ENCODE results near the gene KCTD6.
A peak's percentile ranks its signal among the peaks of the same experiment; 100 is the strongest.

Gene KCTD6

DNA sequence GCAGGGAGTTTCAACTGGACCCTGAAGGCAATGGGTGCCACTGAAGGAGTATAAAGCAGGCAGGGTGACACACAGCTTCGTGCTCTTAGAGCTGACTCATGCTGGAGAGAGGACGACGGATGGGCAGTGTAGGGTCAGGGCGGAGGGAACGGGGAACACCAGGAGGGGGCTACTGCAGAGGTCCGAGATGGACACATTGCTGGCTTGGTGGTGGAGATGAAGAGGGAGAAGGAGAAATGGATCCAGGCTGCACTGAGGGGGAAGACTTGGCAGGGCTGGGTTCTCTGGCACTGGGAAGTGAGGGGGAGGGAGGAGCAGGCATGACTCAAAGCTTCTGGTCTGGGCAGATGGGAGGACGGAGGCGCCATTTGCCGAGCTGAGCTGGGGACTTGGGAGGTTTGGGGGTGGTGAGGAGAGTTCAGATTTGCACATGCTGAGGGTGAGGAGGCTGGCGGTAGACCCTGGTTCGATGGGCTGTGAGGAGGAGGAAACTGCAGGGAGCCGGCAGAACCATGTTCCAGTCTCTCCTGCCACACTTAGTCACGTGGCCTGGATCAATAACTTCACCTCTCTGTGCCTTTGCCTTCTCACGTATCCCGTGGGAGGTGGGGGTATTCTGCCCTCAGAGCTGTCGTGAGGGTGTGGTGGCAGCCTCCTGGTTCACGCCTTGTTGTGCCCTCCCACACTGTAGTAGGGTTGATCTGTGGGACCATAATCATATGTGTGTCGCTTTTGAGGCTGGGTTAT, 4.6 kb upstream of the KCTD6 start:
- DNase-seq, result no peak

DNA sequence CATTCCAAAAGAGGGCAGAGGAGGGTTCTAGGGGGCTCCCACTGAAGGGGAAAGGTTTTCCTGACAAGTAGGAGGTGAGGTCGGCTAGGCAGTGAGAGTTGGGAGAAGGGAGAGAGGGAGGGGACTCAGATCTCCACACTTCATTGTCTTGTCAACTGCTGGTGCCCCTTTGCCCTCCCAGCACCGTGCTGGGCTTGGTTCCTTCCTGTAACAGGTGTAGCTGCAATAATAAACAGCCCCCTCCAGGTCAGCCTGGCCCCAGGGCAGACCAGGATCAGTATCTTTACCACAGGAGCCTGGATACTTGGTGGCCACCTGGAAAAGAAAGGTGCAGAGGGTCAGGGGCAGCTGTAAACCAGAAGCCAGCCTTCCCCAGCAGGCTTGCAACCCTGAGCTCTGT, 2.9 kb upstream of the KCTD6 start:
- DNase-seq, result no peak

GRCh38 chr3:58490860-58491501, 915 bp upstream of the KCTD6 start:
- peak; percentile 63 for DNase-seq

DNA sequence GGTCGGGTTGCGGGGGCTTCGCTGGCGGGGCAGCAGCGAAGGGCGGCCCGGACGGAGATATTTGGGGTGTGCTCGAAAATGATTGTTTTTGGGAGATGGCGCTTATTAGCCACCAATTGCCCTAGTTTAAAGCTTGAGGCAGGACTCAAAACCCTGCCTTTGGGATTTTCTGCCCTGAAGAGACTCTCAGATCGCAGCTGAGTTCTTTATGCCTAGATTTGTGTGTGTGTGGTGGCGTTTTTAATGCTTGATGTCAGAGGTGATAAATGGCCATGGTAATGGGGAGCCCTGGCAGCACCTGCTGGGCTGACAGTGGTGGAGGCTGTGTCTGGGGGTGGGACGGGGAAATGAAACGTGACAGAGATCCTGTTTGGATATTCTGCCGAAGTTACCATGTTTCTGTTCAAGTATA, 604 bp downstream of the KCTD6 start:
- no peak for DNase-seq

DNA sequence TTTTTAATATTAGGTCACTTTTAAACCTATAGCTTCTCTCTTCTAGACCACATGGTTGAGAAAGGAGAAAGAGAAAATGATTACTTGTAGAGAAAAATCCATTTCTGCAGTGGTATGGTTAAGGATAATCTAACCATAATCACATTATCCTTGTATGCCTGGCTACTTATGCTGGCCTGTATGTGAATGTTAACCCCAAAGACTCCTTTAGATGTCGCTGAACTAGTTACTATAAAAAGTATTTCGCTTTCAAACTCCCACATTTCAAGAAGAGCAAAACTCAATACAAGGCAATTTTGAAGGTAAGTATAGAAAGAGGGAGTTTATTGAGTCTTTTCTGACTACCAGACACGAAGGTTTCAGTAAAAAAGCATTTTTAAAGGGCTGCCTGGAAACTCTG, 2.2 kb downstream of the KCTD6 start:
- no peak for DNase-seq

DNA sequence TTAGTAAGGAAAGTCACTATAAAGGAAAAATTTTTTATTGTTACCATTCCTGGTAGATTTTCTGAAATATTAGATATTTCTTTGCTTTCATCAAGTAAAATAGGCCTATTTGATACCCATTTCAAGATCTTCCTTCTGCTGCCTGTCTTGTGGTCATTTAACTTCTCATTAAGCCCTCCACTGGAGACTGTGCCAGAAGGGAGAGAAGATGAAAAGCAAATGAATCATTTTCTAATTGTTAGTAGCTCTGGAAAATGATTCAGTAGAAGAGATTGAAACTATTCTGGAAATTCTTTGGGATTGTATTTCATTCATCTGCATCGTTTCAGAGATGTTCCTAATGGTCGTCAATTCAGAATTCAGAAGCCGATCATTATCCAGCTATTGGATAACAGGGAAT, 3.2 kb downstream of the KCTD6 start:
- DNase-seq, result no peak

DNA sequence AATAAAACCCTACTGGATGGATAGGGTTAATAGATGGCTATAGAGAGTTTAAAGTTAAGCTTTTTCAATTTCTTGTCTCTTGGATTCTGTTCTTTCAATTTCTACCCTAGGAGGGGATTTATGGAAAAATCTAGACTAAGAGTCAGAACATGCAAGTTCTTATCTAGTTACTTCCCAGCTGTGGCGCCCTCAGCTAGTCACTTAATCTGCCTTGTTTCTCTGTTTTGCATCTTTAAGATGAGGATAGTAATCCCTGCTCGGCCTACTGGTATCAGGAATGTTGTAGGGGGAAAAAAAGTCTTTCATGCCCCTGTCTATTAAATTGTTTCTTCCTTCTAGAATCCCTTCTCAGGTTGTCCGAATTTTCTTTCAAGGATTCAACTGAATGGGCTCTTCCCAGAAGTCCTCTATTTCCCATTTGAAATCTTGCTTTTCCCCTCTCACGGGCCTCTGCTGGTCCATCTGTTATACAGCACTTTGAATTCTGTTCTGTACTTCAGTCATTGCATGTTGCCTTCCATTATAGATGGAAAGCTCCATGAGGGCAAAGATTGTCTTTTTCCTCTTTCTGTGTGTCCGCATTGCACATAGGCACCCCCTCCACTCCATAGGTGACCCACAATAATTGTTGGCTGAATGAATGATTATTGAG, 4.4 kb downstream of the KCTD6 start:
- DNase-seq, result no peak

GRCh38 chr3:58497097-58497496, 5.2 kb downstream of the KCTD6 start:
- no peak for DNase-seq

DNA sequence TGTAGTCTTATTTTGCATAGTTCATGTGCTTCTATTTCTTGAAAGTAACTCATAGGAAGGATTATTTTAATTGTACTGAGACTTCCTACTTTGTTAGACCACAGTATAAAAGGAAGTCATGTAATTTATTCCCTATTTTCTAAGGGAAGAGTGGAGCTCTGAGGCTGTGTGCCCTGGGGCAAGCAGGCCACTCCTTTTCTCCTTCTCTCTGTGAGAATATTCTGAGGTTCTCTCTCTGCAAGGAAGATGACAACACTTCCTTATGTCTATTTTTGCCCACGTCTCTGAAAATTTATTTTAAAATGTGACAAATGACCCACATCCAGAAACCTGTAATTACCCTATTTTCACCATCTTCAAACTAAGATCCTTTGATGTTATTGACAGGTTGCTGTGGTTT, 11.0 kb downstream of the KCTD6 start:
- no peak for DNase-seq

DNA sequence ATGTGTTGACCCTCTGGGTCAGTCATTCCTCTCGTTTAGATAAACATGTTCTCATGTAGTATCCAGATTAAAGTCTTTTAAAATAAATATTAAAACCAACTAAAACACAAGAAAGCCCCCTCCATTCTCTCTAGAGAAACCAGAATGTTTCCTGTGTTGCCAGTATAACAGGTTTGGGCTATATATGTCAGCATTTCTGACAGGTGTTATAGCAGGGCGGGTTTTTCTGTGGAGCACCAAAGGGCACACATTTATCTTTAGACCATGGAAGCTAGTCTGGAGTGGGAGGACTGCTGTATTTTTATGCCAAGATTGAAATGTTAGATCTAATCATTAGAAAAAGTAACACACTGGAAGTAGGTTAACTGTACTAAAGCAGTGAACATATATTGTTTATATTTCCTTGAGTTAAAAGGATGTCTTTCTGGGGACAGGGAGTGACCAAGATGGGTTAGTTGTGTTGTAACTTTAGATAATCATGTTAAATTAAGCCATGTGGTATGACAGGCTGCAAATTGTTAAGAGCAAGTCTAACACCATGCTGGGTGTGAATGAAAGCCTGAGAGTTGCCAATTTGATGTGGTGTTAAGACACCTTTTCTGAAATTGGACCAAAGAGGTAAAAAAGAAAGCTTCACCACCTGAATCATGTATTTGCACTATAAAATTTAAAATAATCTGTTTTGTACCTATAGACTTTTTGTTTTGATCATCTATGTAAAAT, 15.6 kb downstream of the KCTD6 start:
- no peak for DNase-seq

DNA sequence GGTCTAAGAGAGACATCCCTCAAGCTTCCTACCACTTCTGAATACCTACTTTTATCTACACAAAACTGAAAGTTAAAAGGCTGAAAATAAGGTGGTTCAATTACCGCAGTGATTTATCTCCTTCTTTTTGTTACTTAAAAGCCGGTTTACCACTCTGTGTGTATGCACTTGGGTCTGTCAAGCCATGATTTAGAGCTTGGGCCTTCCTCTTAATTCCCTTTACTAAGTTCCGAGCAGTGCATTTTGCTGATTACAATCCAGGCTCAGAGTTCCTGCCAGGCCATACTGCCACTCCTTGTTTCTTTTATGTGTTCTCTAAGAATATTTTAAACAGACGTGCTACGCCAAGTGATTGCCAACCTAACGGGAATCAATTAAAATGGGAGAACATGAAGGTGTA, 16.5 kb downstream of the KCTD6 start:
- no peak for DNase-seq

GRCh38 chr3:58514405-58514804, 22.5 kb downstream of the KCTD6 start:
- no peak for DNase-seq

DNA sequence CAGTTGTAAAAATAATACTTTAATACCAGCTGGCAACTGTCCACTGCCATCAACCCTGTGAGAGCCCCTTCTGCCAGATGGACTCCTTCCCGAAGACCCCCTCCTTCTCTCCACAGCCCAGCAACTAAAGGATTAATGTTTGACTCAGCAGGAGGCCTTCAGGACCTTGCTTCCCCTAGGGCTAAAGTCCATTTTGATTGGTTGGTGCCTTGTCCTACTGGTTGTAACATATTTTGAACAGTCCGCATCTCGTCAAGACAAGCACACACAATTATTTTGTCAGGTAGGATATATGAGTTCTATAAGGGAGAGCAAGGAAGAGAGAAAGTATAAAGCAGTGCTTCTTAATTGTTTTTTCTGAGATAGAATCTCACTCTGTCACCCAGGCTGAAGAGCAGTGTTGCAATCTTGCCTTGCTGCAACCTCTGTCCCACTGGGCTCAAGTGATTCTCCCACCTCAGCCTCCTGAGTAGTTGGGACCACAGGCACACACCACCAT, 26.4 kb downstream of the KCTD6 start:
- DNase-seq, result no peak

DNA sequence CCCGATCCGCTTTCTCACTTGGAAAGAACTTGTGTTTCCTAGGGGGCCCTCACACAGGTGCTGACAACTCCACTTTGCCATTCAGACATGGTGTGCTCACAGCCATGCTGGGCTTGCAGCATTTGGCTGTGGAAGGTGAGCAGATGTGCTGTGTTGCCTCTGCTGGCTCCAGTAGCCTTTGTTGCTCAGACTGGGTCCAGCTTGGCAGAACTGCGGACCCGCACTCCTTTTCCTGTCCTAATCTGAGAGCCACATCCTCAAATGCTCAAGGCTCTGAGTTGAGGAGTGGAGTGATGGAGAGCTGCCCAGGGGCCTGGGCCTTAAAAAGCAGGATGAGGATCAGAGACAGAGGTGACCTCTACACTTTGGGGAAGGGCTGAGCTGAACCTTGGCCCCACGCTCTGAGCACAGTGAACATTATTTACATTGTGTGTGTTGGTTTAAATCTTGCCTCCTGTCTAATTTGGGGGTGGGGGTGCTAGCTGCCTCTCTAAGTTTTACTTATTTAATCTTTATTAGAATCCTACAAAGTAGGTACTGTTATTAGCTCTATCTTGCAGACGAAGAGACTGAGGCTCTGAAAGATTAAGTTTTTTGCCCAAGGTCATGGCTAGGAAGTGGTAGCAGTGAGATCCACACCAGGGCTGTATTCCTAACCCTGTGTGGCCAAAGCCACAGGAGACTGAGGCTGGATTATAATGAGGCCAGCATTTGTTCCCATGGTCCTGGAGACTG, 27.9 kb downstream of the KCTD6 start:
- no peak for DNase-seq

DNA sequence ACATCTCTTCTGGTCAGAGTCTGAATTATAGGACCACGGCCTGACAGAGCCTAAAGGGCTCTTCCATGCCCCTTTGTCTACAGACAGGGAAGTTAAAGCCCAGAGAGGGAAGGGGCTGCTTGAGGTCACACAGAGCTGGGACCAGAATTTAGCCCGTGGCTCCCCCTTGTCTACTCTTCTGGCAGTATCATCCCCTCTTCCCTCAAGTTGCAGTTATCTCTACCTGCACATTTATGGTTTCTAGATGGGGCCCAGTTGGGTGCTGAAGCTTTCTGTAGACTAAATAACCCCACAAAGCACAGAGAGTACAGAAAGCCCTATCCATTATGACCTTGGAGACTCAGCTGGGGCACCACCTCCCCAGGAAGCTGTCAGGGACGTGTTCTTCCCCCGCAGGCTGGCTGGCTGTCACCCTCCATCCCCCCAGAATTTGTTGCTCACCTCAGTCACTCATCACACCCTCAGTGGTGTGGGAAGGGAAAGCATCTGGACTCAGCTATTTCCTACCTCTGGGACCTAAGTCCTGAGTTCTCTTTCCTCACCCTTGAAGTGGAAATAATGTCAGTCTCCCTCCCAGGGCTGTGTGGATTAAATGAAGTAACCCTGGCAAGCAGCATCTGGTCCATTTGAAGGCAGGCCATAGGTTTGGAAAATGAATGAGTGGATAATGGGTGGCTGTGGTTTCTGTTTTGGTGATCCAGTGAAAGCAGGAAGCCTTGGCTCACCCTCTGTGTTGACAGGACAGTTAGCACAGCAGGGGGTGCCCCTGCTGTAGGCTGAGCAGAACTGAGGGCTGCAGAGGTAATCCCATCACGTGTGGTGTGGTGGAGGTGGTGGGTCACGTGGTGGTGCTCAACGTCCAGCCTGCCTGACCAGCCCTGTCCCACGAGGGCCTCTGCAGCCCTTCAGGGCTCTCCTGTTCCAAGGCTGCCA, 28.8 kb downstream of the KCTD6 start:
- DNase-seq, result no peak

GRCh38 chr3:58521336-58521670, 29.4 kb downstream of the KCTD6 start:
- no peak for DNase-seq

- no peak for DNase-seq
Measured at GRCh38 chr3:58521917-58522631, 30.2 kb downstream of the KCTD6 start.

- no peak for DNase-seq
Measured at GRCh38 chr3:58522759-58523425, 31.0 kb downstream of the KCTD6 start.

DNA sequence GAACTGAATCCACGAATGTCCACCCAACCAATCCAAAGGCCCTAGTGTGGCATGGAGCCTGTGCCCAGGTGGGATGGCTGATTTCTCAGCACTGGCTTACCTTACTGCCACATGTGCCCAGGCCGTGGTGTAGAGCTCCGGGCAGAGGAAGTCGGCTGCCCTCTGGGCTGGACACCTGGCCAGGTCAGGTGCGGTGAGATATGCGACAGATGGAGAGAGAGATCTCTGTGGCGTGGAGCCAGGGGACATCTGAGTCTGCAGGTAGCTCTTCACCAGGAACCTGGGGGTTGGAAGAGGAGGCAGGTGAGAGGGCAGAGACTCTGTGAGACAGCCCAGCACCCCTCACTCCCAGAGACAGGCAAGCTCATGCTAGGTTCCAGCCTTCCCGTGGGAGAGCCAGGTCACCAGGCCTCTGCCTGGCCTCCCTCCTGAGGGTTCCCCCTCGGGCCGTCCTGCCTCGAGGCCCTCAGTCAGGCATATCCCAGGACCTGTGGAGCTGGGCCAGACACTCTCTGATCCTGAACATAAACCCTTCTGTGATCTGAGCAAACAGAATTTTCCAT, 32.5 kb downstream of the KCTD6 start:
- no peak for DNase-seq

DNA sequence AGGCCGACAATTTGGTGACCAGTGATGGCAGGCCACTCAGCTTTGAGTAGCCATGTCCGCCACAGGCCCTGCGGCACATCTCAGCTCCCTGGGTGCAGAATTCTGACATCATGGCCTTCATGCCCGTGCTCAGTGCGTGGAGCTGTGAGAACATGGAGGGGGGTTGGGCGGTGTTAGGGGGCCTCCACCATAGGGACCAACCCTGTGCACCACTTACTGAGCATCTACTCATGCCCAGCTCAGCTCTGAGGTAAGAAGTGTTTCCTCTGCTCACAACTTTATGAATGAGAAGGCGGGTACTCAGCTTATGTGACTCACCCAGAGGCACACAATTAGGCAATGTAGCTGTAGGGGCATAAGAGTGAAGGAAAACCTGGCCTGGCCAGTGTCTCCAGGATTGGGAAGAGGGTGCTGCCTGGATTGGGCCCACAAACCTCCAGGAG, 34.6 kb downstream of the KCTD6 start:
- DNase-seq, result no peak

All from SHP77 treated with DMSO at 0.1 percent for 48 hours (cell line).